ENCODE data around the gene KDM6B.

Gene KDM6B

DNA sequence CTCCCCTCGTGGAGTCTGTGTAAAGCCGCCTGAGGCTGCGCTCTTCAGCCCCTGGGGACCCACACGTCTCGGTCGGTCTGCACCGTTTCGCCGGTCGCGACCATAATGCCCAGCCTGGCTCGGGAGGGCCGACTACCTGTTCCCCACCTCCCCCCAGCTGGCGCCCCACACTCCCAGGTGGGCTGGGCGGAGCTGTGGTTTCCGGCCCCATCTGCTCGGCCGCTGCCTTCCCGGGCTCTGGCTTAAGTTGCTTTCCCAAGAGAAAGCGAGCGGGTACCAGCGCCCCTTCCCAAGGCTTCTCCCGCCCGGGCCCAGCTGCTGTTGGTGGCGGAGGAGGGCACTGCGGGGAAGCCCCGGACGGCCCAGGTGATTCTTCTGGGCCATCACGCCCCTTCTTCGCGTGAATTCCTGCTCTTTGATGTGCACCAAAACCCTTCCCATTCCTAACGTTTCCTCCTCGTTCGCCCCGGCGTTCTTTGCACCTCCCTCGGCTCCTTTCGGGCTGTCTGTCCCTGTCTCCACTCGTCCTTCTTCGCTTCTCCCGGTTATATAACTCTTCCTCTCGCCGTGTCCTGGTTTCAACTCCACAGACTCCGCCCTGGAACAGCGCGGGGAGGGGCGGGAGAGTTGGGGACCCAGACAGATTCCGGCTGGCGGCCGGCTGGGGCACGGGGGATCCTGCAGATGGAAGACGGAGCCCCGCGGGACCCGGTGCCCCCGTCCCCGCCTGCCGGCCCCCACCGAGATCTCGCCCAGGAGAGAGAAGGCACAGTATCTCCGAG is 2.0 kb downstream of the KDM6B start:
- ChIA-PET CTCF (interaction anchor here (0.6 to 2.9 kb wide), 14 partner anchors 9 to 442 kb away, joined by 3 to 16 read pairs (median 5); partner anchors contain the start of gene NAA38), POLR2A (interaction anchor here (0.6 to 6.1 kb wide), 13 partner anchors 8 to 337 kb away, joined by 3 to 56 read pairs (median 3); partner anchors contain the start of genes CNTROB, CYB5D1, NAA38 and TMEM88)
- no peaks in the 10 kb centered on the region for H3K9me3 ChIP-seq (ENCODE audit: control insufficient read depth, insufficient read depth, low read depth, low read length)
- H3K27ac ChIP-seq (ENCODE audit: extremely low read depth, low read depth, low read length): peak overlapping the region; percentile 100
- peak overlapping the region; percentile 60 for H3K4me3 ChIP-seq (ENCODE audit: low read depth, low read length)
- peaks cover 0 to 7% of the 10 kb centered on the region in 2 experiments; a peak in 1 of 3 replicates for H3K36me3 ChIP-seq (ENCODE audit: control insufficient read depth in 2 of 2, insufficient read depth in 1 of 2, low read length in 2 of 2)
- H3K4me1 ChIP-seq (ENCODE audit: control insufficient read depth, insufficient read depth, low read length): peaks cover 28% of the 10 kb centered on the region
- TF ChIP-seq ZNF335 (tag by site-specific recombination; conservative IDR thresholded peaks at IDR 0.05) (no peak), ZFHX2 (tag by site-specific recombination; conservative IDR thresholded peaks at IDR 0.05) (no peak), ZNF394 (tag by site-specific recombination; IDR thresholded peaks at IDR 0.05; ENCODE audit: borderline replicate concordance) (peak; percentile 57), ZNF48 (tag by site-specific recombination; IDR thresholded peaks at IDR 0.05) (no peak), ZNF660 (tag by site-specific recombination; IDR thresholded peaks at IDR 0.05) (0 out of 2 replicates have a peak, but pooled peaks have one; percentile 51), ZSCAN16 (tag by site-specific recombination; IDR thresholded peaks at IDR 0.05) (no peak), ZNF175 (tag by site-specific recombination; IDR thresholded peaks at IDR 0.05) (no peak), ZNF211 (tag by site-specific recombination; IDR thresholded peaks at IDR 0.05; ENCODE audit: low read depth) (no peak), ZNF24 (tag by site-specific recombination; IDR thresholded peaks at IDR 0.05) (0 out of 2 replicates have a peak, but pooled peaks have one; percentile 23), ZNF530 (tag by site-specific recombination; IDR thresholded peaks at IDR 0.05; ENCODE audit: low read depth) (no peak), ZNF155 (tag by site-specific recombination; IDR thresholded peaks at IDR 0.05) (no peak), KLF7 (tag by site-specific recombination; IDR thresholded peaks at IDR 0.05; ENCODE audit: borderline replicate concordance) (0 out of 2 replicates have a peak, but pooled peaks have one; percentile 52), SP7 (tag by site-specific recombination; IDR thresholded peaks at IDR 0.05) (no peak; the same call in 1 of the 2 replicates), SP3 (tag by site-specific recombination; IDR thresholded peaks at IDR 0.05) (no peak), MZF1 (tag by site-specific recombination; IDR thresholded peaks at IDR 0.05; ENCODE audit: borderline replicate concordance) (no peak), PRDM1 (tag by site-specific recombination; IDR thresholded peaks at IDR 0.05) (peak; percentile 73), FEZF1 (tag by site-specific recombination; IDR thresholded peaks at IDR 0.05) (peak; percentile 10; the same call in 1 of the 2 replicates), YY2 (tag by site-specific recombination; IDR thresholded peaks at IDR 0.05) (peak; percentile 34; the same call in 1 of the 2 replicates), ZBTB7A (tag by site-specific recombination; IDR thresholded peaks at IDR 0.05; ENCODE audit: low read depth) (peak; percentile 12; the same call in 1 of the 2 replicates), GLIS2 (tag by site-specific recombination; IDR thresholded peaks at IDR 0.05) (peak; percentile 88), ZNF132 (tag by site-specific recombination; IDR thresholded peaks at IDR 0.05; ENCODE audit: borderline replicate concordance) (no peak), ZNF426 (tag by site-specific recombination; IDR thresholded peaks at IDR 0.05) (no peak), ZNF549 (tag by site-specific recombination; IDR thresholded peaks at IDR 0.05) (no peak), ZSCAN30 (tag by site-specific recombination; IDR thresholded peaks at IDR 0.05) (no peak), TCF7L2 (IDR thresholded peaks at IDR 0.05; ENCODE audit: borderline replicate concordance, low read depth, low read length) (0 out of 2 replicates have a peak, but pooled peaks have one; percentile 2), ZIC2 (tag by site-specific recombination; IDR thresholded peaks at IDR 0.05) (peak; percentile 9; the same call in 1 of the 2 replicates), KLF1 (tag by site-specific recombination; IDR thresholded peaks at IDR 0.05) (peak; percentile 11; the same call in 1 of the 2 replicates), ZBTB17 (tag by site-specific recombination; IDR thresholded peaks at IDR 0.05) (no peak), KLF8 (tag by site-specific recombination; IDR thresholded peaks at IDR 0.05) (peak; percentile 79)
- TF ChIP-seq, protein P1, sequence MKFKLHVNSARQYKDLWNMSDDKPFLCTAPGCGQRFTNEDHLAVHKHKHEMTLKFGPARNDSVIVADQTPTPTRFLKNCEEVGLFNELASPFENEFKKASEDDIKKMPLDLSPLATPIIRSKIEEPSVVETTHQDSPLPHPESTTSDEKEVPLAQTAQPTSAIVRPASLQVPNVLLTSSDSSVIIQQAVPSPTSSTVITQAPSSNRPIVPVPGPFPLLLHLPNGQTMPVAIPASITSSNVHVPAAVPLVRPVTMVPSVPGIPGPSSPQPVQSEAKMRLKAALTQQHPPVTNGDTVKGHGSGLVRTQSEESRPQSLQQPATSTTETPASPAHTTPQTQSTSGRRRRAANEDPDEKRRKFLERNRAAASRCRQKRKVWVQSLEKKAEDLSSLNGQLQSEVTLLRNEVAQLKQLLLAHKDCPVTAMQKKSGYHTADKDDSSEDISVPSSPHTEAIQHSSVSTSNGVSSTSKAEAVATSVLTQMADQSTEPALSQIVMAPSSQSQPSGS (tag by site-specific recombination; IDR thresholded peaks at IDR 0.05; ENCODE audit: low read depth): no peak
- TF ChIP-seq, protein P2, sequence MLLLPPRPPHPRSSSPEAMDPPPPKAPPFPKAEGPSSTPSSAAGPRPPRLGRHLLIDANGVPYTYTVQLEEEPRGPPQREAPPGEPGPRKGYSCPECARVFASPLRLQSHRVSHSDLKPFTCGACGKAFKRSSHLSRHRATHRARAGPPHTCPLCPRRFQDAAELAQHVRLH (tag by site-specific recombination; IDR thresholded peaks at IDR 0.05): no peak
- TF ChIP-seq, protein P3, sequence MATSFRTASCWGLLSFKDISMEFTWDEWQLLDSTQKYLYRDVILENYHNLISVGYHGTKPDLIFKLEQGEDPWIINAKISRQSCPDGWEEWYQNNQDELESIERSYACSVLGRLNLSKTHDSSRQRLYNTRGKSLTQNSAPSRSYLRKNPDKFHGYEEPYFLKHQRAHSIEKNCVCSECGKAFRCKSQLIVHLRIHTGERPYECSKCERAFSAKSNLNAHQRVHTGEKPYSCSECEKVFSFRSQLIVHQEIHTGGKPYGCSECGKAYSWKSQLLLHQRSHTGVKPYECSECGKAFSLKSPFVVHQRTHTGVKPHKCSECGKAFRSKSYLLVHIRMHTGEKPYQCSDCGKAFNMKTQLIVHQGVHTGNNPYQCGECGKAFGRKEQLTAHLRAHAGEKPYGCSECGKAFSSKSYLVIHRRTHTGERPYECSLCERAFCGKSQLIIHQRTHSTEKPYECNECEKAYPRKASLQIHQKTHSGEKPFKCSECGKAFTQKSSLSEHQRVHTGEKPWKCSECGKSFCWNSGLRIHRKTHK (tag by site-specific recombination; IDR thresholded peaks at IDR 0.05): no peak
- TF ChIP-seq, protein P4, sequence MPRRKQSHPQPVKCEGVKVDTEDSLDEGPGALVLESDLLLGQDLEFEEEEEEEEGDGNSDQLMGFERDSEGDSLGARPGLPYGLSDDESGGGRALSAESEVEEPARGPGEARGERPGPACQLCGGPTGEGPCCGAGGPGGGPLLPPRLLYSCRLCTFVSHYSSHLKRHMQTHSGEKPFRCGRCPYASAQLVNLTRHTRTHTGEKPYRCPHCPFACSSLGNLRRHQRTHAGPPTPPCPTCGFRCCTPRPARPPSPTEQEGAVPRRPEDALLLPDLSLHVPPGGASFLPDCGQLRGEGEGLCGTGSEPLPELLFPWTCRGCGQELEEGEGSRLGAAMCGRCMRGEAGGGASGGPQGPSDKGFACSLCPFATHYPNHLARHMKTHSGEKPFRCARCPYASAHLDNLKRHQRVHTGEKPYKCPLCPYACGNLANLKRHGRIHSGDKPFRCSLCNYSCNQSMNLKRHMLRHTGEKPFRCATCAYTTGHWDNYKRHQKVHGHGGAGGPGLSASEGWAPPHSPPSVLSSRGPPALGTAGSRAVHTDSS (tag by site-specific recombination; IDR thresholded peaks at IDR 0.05): no peak
